Measurements from ENCODE around the gene COPG2.
"Not testable (repeated sequence)": the region's sequence is repeated elsewhere in the genome, so short reads cannot be mapped to it uniquely, and the experiment has no call there.

Gene COPG2

GRCh38 chr7:130639388-130639787, 29.2 kb downstream of the COPG2 start:
- Histone ChIP-seq H3K27me3 (ENCODE audit: low read depth) (no peaks in the 10 kb centered on the region), H3K4me1 (no peaks in the 10 kb centered on the region), H3K36me3 (replicated peaks) (no peaks in the 10 kb centered on the region), H3K9me3 (no peaks in the 10 kb centered on the region), H3K4me3 (no peak overlapping the region)
- no peak for DNase-seq (ENCODE audit: low spot score in 2 of 2)
- in situ Hi-C loops (cut with MboI; ENCODE audit: low sequenced_read_pairs) = no loop called here

GRCh38 chr7:130632111-130632510, 36.4 kb downstream of the COPG2 start:
- in situ Hi-C loops (cut with MboI; ENCODE audit: low sequenced_read_pairs) = no loop called here
- DNase-seq (ENCODE audit: low spot score in 2 of 2) = no peak
- H3K4me1 ChIP-seq = no peaks in the 10 kb centered on the region

GRCh38 chr7:130628901-130629300, 39.6 kb downstream of the COPG2 start:
- no peaks in the 10 kb centered on the region for H3K36me3 ChIP-seq (replicated peaks)
- no peaks in the 10 kb centered on the region for H3K4me1 ChIP-seq
- in situ Hi-C loops (cut with MboI; ENCODE audit: low sequenced_read_pairs) = no loop called here
- H3K4me3 ChIP-seq = no peak overlapping the region
- DNase-seq (ENCODE audit: low spot score in 2 of 2) = no peak
- no peaks in the 10 kb centered on the region for H3K9me3 ChIP-seq
- H3K27me3 ChIP-seq (ENCODE audit: low read depth) = no peaks in the 10 kb centered on the region

More at GRCh38 chr7:130632111-130632510, 36.4 kb downstream of the COPG2 start:
- H3K9me3 ChIP-seq = no peaks in the 10 kb centered on the region
- no peaks in the 10 kb centered on the region for H3K36me3 ChIP-seq (replicated peaks)
- H3K27me3 ChIP-seq (ENCODE audit: low read depth) = no peaks in the 10 kb centered on the region
- no peak overlapping the region for H3K4me3 ChIP-seq

GRCh38 chr7:130627775-130628174, 40.8 kb downstream of the COPG2 start:
- H3K4me3 ChIP-seq = no peak overlapping the region
- in situ Hi-C loops (cut with MboI; ENCODE audit: low sequenced_read_pairs) = no loop called here
- H3K36me3 ChIP-seq (replicated peaks) = no peaks in the 10 kb centered on the region
- H3K27me3 ChIP-seq (ENCODE audit: low read depth) = no peaks in the 10 kb centered on the region
- no peak for DNase-seq (ENCODE audit: low spot score in 2 of 2)
- H3K9me3 ChIP-seq = no peaks in the 10 kb centered on the region
- H3K4me1 ChIP-seq = no peaks in the 10 kb centered on the region

- Histone ChIP-seq H3K27me3 (ENCODE audit: low read depth) (no peaks in the 10 kb centered on the region), H3K4me3 (no peak overlapping the region), H3K4me1 (no peaks in the 10 kb centered on the region), H3K9me3 (no peaks in the 10 kb centered on the region), H3K36me3 (replicated peaks) (no peaks in the 10 kb centered on the region)
- in situ Hi-C loops (cut with MboI; ENCODE audit: low sequenced_read_pairs) = no loop called here
- DNase-seq (ENCODE audit: low spot score in 2 of 2) = no peak
These were observed 45.7 kb downstream of the COPG2 start for GRCh38 chr7:130622866-130623265.

- Histone ChIP-seq H3K9me3 (no peaks in the 10 kb centered on the region), H3K4me1 (no peaks in the 10 kb centered on the region), H3K36me3 (replicated peaks) (no peaks in the 10 kb centered on the region; the same call in 1 of the 2 replicates), H3K4me3 (no peak overlapping the region), H3K27me3 (ENCODE audit: low read depth) (no peaks in the 10 kb centered on the region)
- in situ Hi-C loops (cut with MboI; ENCODE audit: low sequenced_read_pairs) = no loop called here
- no peak for DNase-seq (ENCODE audit: low spot score in 2 of 2)
These were observed 53.0 kb downstream of the COPG2 start for GRCh38 chr7:130615583-130615982.

- Histone ChIP-seq H3K9me3 (no peaks in the 10 kb centered on the region), H3K27me3 (ENCODE audit: low read depth) (no peaks in the 10 kb centered on the region), H3K4me1 (no peaks in the 10 kb centered on the region), H3K36me3 (replicated peaks) (no peaks in the 10 kb centered on the region; the same call in none of the 2 replicates), H3K4me3 (no peak overlapping the region)
- no peak for DNase-seq (ENCODE audit: low spot score in 2 of 2)
- in situ Hi-C loops (cut with MboI; ENCODE audit: low sequenced_read_pairs) = no loop called here
These were observed 54.1 kb downstream of the COPG2 start for GRCh38 chr7:130614449-130614848.

GRCh38 chr7:130611218-130611617, 57.3 kb downstream of the COPG2 start:
- in situ Hi-C loops (cut with MboI; ENCODE audit: low sequenced_read_pairs) = no loop called here
- Histone ChIP-seq H3K4me3 (no peak overlapping the region), H3K4me1 (no peaks in the 10 kb centered on the region), H3K27me3 (ENCODE audit: low read depth) (no peaks in the 10 kb centered on the region), H3K36me3 (replicated peaks) (peaks cover 5% of the 10 kb centered on the region), H3K9me3 (no peaks in the 10 kb centered on the region)
- DNase-seq (ENCODE audit: low spot score in 2 of 2) = no peak

- H3K36me3 ChIP-seq (replicated peaks); H3K9me3 ChIP-seq; H3K4me3 ChIP-seq; H3K4me1 ChIP-seq; H3K27me3 ChIP-seq (ENCODE audit: low read depth); DNase-seq (ENCODE audit: low spot score in 2 of 2); in situ Hi-C loops (cut with MboI; ENCODE audit: low sequenced_read_pairs): not testable (repeated sequence)
These were observed 61.5 kb downstream of the COPG2 start for GRCh38 chr7:130607066-130607465.

- Histone ChIP-seq H3K9me3 (no peaks in the 10 kb centered on the region), H3K36me3 (replicated peaks) (peaks cover 5% of the 10 kb centered on the region), H3K4me3 (no peak overlapping the region), H3K4me1 (no peaks in the 10 kb centered on the region), H3K27me3 (ENCODE audit: low read depth) (no peaks in the 10 kb centered on the region)
- in situ Hi-C loops (cut with MboI; ENCODE audit: low sequenced_read_pairs) = no loop called here
- no peak for DNase-seq (ENCODE audit: low spot score in 2 of 2)
These were observed 62.4 kb downstream of the COPG2 start for GRCh38 chr7:130606161-130606560.

GRCh38 chr7:130598056-130598455, 70.5 kb downstream of the COPG2 start:
- H3K4me3 ChIP-seq = no peak overlapping the region
- H3K27me3 ChIP-seq (ENCODE audit: low read depth) = no peaks in the 10 kb centered on the region
- no peaks in the 10 kb centered on the region for H3K36me3 ChIP-seq (replicated peaks)
- DNase-seq (ENCODE audit: low spot score in 2 of 2) = no peak
- H3K9me3 ChIP-seq = no peaks in the 10 kb centered on the region
- H3K4me1 ChIP-seq = no peaks in the 10 kb centered on the region
- in situ Hi-C loops (cut with MboI; ENCODE audit: low sequenced_read_pairs) = no loop called here

- H3K4me1 ChIP-seq = no peaks in the 10 kb centered on the region
- no peak overlapping the region for H3K4me3 ChIP-seq
- in situ Hi-C loops (cut with MboI; ENCODE audit: low sequenced_read_pairs) = no loop called here
- no peaks in the 10 kb centered on the region for H3K27me3 ChIP-seq (ENCODE audit: low read depth)
- no peaks in the 10 kb centered on the region for H3K36me3 ChIP-seq (replicated peaks)
- DNase-seq (ENCODE audit: low spot score in 2 of 2) = no peak
- no peaks in the 10 kb centered on the region for H3K9me3 ChIP-seq
These were observed 72.6 kb downstream of the COPG2 start for GRCh38 chr7:130595986-130596385.

- in situ Hi-C loops (cut with MboI; ENCODE audit: low sequenced_read_pairs) = no loop called here
- Histone ChIP-seq H3K27me3 (ENCODE audit: low read depth) (no peaks in the 10 kb centered on the region), H3K9me3 (no peaks in the 10 kb centered on the region), H3K4me1 (no peaks in the 10 kb centered on the region), H3K36me3 (replicated peaks) (no peaks in the 10 kb centered on the region), H3K4me3 (no peak overlapping the region)
- DNase-seq (ENCODE audit: low spot score in 2 of 2) = no peak
These were observed 75.5 kb downstream of the COPG2 start for GRCh38 chr7:130593033-130593432.

GRCh38 chr7:130591464-130591863, 77.1 kb downstream of the COPG2 start:
- H3K27me3 ChIP-seq (ENCODE audit: low read depth); in situ Hi-C loops (cut with MboI; ENCODE audit: low sequenced_read_pairs); H3K36me3 ChIP-seq (replicated peaks); H3K4me3 ChIP-seq; DNase-seq (ENCODE audit: low spot score in 2 of 2); H3K9me3 ChIP-seq; H3K4me1 ChIP-seq: not testable (repeated sequence)

GRCh38 chr7:130585932-130586331, 82.6 kb downstream of the COPG2 start:
- H3K4me3 ChIP-seq; H3K27me3 ChIP-seq (ENCODE audit: low read depth); H3K9me3 ChIP-seq; in situ Hi-C loops (cut with MboI; ENCODE audit: low sequenced_read_pairs); H3K4me1 ChIP-seq; H3K36me3 ChIP-seq (replicated peaks); DNase-seq (ENCODE audit: low spot score in 2 of 2): not testable (repeated sequence)

All from HAP-1 (cell line).